SW480 (cell line): Measurements from ENCODE around the gene ZNF407.

Experiments
- DNase-seq: peaks from one replicate; pipeline ENCODE4 v3.0.0-alpha.2; 2016; ENCODE audit warnings: low spot score

ZNF407 gene

DNA sequence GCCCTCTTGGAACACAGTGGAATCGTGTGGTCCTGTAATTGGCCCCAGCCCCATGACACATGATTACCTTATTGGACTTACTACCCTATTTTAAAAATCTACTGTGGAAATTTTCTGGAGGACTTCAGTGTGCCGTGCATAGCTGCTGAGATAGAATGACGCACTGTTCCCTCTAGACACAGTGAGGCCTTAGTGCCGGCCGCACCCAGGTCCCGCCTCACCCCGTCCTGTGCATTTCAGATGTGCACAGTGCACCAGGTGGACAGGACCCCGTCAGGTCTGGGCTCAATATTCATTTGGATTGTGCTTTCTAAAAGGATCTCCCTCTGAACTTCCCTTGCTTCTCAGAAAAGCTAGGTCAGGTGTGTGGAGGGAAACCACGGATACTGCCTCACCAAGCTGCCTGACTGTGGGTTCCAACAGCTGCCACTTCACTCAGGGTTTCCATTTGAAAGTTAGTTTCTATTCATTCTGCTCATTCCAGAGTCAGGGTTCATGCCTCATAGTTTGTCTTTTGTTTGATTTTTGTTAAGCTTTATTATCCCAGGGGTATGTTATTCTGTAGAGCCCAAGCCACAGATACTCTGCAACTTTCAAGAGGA is 455.5 kb downstream of the ZNF407 start:
- DNase-seq, result no peak

DNA sequence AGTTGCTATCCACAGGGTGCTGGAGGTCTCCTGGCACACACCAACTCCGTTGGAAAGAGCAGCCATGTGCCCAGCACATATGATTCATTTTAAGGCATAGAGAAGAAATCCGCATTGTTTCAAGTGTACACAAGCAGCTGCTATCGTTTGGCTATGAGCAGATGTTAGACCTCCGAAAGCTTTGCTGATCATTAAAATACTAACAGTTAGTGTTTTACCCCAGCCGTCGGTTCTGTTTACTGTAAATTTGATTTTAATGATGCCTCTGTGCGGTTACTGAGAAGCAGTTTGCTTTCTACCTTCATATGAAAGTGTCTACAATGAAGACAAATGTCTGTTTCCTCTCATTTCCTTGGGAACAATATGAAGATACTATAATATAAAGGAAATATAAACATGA is 456.4 kb downstream of the ZNF407 start:
- no peak for DNase-seq

DNA sequence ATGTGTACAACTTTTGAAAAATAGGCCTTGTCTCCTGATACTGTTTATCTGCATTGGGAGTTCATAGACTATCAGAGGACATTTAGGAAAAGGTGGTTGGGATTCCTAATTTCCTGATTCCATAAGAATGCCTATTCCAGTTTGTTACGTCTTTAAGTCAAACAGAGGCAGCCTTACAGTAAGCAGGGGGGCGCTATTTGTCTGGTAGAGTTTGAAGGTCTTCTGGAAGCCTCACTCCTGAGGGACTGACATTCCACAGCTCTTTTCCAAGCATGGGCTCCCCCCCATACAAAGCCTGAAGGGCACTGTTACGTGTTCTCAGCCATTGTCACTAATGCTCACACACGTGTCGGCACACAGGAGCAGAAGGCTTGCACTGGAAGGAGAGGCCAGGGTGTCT is 456.9 kb downstream of the ZNF407 start:
- no peak for DNase-seq

DNA sequence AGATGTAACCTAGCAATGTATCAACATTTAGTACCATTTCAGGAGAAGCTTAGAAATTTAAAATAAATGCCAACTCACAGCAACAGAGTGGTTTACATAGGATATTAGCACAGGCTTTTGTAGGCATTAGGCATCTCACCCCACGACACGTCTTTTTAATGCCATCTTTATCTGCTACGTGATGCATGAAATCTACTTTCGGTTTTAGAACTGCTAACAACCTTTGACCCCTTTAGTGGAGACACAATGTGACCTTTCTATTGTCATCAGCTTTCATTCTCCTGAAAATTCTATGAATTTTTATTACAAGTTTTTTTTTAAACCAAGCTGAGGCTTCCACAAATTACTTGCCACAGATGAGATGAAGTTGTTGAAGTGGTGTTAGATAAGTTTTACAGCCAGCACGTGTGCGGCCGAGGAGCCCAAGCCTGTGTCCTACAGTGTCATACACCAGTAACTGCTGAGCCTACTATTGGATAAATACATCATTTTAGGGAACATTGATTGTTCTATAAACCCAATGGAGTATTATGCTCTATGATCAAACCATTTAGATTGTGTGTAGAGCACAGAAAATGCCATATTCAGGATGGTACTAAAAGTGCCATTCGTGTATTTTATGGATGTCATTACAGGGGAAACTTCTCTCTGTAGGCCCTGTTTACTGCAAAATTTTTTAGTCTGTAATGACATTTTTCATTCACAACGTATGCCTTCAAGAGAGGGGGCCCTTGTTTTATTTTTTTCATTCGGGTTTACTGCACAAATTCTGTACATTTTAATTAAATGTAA is 459.7 kb downstream of the ZNF407 start:
- DNase-seq, result no peak

DNA sequence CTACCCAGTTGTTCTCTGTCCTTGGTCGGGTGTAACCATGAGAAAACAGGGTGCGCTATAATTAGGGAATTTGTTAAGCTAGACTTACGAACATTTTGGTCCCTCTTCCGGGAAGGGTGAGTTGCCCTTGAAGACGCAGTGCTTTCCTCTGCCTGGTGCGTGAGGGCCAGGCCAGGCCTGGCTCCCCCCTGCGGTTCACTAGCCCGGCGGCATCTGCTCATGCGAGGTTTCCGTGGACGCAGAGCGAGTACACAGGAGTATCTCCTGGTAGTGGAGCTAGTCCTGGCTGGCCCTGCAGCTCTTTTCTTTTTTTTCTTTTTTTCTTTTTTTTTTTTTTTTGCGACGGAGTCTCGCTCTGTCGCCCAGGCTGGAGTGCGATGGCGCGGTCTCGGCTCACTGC is 462.5 kb downstream of the ZNF407 start:
- no peak for DNase-seq

DNA sequence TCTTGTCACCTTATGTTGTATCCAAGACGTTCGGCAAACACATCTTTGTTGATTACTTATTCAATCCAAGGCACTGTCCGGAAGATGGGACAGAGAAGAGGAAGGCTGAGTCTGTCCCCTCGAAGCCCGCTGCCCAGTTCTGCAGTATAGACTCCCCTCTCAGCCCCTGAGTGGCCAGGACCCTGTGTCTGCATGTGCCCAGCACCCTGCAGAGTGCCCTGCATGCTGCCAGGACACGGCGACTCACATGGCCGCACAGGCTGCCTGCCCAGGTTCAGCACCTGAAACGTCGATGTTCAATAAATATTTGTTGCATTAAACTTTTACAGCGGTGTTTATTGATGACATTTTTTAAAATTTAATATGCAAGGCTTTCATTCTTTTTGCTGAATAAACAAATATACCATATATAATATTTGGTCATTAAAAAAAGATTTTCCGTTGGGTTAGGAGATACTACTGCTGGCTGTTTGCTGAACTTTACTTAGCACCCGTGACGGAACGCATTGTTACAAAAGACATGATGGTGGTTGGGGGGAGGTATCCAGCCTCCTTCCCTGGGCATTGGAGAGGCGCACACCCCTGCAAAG is 464.7 kb downstream of the ZNF407 start:
- DNase-seq, result no peak

DNA sequence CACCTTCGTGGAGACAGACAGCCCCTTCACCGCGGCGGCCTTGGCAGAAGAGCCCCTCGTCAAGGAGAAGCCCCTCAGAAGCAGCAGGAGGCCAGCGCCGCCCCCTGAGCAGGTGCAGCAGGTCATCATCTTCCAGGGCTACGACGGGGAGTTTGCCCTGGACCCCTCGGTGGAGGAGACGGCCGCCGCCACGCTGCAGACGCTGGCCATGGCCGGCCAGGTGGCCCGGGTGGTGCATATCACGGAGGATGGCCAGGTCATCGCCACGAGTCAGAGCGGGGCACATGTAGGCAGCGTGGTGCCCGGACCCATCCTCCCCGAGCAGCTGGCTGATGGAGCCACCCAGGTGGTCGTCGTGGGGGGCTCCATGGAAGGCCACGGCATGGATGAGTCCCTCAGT is 465.5 kb downstream of the ZNF407 start:
- DNase-seq, result no peak

DNA sequence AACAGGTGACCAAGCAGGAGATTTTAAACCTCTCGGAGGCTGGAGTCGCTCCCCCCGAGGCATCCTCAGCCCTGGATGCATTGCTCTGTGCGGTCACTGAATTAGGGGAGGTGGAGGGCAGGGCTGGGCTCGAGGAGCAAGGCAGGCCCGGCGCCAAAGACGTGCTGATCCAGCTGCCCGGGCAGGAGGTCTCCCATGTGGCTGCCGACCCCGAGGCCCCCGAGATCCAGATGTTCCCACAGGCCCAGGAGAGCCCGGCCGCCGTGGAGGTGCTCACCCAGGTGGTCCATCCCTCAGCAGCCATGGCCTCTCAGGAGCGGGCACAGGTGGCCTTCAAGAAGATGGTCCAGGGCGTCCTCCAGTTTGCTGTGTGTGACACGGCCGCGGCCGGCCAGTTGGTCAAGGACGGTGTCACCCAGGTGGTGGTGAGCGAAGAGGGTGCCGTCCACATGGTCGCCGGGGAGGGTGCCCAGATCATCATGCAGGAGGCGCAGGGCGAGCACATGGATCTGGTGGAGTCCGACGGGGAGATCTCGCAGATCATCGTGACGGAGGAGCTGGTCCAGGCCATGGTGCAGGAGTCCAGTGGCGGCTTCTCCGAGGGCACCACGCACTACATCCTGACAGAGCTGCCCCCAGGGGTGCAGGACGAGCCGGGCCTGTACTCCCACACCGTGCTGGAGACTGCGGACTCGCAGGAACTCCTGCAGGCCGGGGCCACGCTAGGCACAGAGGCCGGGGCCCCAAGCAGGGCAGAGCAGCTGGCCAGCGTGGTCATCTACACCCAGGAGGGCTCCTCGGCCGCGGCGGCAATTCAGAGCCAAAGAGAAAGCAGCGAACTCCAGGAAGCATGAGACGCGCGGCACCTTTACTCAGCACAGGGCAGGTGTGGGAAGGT is 466.2 kb downstream of the ZNF407 start:
- DNase-seq, result no peak

DNA sequence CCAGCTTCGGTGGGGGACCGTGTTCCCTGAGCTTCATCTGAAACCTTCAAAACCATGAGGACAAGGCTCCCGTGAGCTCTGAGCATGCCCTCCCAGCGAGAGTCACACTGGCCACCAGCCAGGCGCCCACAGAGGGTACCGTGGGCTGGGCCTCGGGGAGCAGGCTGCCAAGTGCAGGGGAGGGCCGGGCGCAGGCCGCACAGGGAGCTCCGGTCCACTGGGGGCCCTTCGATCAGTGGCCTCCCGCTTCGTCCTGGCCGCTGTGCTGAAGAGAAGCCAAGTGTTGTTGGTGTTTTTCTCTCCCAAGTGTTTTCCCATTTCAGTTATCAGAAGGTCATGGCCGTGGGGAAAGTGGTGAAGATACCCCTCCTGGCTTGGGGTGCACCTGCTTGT is 466.8 kb downstream of the ZNF407 start:
- no peak for DNase-seq

DNA sequence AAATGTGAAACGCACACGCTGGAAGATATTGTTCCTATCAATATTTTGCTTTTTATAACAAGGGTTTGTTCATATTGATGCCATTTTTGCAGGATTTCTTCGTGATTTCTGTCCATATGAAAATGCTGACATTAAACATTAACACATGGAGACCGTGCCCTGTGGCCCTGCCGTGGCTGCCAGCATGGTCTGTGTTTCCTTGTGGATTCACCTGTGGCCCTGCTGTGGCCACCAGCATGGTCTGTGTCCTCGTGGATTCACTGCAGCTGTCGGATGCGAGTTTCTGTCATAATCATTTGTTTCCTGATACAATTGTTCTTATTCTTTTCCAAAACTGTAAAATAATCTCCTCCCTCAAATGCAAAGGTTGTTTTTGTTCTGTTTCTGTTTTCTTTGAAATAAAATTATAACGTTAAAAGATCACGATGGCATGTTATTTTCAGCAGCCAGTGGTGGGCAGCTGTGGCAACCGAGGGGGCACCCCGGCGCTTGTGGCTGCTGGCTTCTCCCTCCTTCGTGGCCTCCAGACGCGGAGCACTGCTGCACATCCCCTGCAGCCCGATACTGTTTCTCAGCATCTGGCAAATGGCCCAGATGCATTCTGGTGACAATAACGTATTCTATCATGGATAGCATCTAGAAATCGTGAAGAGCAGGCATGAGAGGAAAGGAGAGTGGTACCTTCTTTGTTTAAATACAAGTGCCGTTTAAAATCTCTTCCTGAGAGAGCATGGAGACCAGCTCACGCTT is 467.8 kb downstream of the ZNF407 start:
- DNase-seq, result no peak

DNA sequence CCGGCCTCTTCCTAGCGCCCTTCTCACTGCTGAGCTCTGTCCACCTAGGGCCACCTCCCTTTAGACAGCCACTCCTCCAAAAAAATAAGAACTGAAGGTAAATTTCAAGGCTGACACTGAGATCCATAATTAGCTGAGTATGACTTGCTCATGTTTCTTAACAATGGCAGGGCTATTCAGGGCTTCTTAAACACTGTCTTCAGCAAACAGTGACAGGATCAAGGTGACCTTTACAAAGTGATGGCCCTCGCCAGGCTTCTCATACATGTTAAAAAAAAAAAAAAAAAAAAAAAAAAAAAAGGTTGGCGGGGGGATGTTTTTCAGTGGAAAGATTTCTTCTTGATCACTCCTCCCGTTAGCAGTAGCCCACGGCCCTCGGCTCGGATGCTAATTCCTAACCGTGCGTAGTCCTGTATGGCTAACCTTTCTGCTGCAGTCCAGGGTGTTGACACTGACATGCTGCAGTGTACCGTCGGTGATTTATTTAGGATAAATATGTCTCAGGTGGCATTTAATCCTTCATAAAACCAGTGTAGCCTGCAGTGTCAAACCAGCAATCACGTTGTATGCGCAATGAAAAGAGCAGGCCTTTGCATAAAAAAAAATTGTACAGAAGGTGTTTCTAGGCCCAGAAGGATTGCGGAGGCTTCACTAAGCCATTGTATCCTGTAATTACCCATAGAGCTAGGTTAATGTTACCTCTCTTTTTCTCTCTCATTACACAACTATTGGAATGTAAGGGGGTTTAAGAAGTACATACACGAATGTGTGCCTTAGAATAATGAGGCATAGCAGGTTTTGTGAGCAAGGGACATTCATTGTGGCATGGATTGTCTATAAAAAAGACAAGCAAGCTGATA is 468.6 kb downstream of the ZNF407 start:
- no peak for DNase-seq

DNA sequence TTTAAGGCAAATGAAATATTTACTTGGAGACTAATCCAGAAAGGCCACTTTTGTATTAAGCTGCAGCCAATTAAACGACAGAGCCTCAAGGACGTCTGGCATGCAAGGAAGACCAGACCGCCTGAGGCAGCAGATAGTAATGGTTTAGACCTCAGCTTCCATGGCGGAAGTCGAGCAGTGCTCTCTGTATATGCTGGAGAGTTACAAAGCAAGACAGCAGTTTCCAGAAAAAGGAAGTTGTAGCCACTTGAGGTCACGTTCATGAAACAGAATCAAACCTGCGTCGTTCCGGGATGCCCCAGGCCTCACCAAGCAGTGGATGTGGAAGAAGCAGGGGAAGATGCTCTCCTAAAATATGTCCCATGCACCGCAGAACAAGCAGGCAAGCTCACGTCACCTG is 469.3 kb downstream of the ZNF407 start:
- DNase-seq, result no peak

DNA sequence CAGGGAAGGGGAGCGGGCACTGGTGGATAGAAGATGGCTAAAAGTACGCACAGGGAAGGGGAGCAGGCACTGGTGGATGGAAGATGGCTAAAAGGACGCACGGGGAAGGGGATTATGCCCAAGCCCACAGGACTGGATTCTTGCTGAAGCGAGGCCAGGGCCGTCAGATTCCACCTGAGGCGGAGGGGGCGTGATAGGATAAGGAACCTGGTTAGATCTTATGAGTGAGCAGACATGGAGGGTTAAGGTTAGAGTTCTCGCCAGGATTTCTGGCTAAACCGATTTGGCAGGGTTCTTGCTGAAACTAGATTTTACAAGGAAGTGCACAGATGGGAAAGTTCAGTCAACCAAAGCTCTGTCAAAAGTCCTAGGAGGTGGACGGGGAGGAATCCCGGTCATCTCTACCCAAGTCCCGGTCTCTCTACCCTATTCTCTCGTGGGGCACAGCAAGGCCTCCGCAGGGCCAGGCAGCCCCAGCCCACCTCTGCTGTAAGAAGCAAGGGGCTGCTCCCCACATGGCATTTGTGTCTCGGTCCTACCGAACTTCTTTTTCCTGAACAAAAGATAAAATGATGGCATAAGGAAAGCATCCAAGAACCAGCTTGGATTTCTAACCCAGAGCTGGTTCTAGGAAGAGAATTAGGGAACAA is 470.5 kb downstream of the ZNF407 start:
- DNase-seq, result no peak

DNA sequence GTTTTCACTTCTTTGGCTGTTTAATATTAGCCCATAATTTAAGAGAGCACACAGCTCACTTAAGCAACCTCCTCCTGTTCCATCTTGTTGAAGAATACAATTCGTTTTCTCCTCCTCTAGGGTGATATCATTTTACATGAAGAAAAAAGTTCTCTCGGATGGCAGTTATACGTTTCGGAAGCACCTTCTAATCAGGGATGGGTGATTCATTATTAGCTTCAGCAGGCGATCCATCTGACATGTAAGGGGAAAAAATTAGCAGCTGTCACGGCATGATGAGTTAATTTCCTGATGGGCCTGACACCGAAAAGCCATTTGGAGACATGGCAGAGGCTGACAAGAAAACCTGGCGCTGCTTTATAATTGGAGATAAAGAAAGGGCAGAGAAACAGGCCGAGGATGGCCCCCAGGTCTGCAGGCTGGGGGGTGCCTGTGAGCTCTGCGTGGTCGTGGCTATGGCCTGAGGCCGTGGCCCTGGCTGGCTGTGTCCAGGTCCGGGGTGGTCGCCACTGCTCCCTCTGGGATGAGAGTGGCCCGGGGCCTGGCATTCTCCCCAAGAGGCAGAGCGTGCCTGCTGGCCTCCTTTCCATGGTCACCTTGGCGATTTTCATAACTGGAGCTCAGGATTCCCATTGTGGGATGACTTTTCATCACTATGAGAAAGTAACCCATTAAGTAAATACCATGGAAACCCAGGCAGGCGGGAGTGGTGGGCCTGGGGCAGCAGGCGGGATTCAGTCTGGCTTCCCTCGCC is 471.2 kb downstream of the ZNF407 start:
- DNase-seq, result no peak

DNA sequence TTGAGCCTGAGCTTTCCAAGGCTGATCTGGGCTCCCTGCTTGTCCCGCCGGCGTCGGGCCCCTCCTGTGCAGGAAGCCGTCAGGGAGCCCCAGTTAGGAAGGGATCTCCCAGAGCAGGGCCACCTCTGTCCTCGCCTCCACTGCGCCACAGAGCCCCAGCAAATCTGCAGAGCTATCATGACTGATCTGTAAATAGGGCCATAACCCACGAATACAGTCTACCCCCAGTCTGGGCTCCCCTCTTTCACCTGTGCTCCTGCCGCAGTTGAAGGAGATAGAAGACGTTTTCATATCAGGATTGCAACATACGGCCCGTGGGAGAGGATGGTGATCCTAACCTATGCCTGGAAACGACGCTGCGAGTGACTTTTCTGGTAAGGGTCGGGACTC is 472.6 kb downstream of the ZNF407 start:
- no peak for DNase-seq

DNA sequence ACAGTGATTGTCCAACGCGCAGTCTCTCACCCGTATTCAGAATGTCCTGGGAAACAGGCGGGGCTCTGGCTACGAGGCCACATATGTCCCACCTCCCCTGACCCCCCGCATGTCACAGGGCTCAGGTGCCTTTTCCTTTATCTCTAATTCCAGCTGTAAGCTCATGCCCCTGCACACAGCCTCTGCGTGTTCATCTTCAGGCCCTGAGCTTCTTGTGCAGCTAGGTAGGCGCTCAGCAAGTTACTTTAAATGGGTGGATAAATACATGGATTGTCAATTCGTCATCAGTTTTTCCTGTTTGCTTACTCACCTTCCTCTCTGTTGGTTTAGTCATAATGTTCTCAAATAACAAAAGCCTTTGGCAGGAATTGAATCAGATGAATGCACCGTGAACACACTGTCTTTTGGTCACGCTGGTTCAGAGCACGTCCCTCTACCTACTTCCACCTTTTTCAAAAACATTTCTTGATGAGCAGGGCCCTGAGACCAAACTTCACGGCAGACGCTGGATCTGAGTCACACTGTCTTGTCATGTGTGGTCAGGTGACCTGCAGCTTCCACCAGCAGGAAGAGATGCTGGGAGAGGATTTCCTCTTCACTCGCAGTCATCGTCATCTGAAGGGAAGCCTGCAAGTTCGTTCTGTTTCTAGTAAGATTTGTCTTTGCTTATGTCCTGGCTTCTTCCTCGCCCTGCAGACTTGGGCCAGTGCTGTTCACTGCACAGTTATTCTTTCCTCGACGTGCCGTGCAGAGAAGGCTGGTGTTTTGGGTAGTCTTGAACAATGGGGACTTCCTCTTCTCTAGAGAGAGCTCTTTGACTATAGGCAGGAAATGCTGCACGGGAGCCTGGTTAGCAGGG is 473.2 kb downstream of the ZNF407 start:
- DNase-seq, result peak; percentile 33

DNA sequence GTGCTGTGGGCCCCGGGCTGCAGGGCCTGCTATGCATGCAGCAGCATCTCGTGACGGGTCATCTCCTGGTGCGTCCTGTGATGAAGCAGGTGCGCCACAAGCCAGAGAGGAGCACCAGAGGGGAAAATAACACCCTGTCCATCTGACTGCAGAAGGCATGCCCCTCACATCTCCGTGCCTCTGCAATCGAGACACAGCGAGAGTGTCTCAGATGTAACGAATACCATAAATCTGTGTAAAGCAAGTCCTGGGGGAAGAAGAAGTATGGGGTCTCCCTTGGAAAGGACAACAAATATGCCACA is 473.8 kb downstream of the ZNF407 start:
- DNase-seq, result no peak

DNA sequence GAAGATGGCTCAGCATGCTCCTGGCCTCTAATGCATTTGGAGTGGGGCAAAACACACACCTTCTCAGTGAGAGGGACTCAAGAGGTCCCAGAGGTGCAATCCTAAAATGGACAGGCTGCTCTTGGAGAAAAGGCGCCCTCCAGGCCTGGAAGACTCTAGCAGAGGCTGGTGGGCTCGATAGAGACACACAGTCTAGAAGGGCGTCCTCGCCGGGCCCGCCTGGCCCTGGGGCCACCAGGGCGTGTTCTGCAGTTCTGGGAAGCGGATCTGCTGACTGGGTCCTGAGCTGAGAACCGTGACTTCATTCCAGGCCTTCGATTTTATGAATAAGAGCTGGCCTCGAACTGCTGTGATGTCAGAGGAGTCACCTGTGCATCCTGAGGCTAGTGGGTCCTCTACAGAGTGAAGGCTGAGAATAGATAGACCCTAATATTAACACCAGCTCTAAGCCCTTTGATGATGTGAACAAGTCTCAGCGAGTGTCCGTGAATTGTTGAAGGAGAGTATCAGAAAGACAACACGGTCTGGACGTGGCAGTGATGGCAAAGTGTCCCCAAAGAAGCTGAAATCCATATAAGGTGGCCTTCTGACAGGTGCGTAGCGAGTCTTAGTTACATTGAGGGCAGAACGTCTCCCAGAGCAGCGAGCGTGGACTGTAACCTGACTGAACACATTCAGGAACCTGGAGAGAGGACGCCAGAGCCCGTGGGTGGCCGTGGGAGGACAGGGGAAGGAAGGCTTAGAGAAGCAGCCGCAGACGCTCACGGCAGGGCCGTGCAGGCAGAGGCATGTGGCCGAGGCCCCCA is 474.4 kb downstream of the ZNF407 start:
- no peak for DNase-seq
